GM12864 (cell line): ENCODE data around the gene FMN1.

Source experiments
- DNase-seq: peaks from one replicate; pipeline ENCODE4 v3.0.0-alpha.2; 2011; ENCODE audit warnings: low read depth
- H3K4me3 ChIP-seq: 2 replicates; pipeline ENCODE4 v1.5.1; 2011; ENCODE audit warnings: mild to moderate bottlenecking, low read depth, low read length, control low read depth
- CTCF ChIP-seq: IDR thresholded peaks from 2 replicates; pipeline ENCODE4 v1.5.1; 2011; ENCODE audit warnings: low read depth, mild to moderate bottlenecking, moderate library complexity, low read length, control low read depth, inconsistent platforms; ENCODE audit errors: missing control alignments

FMN1 gene

GRCh38 chr15:33032053-33032452, 162.5 kb downstream of the FMN1 start:
- TF ChIP-seq CTCF = no peak
- no peak overlapping the region for H3K4me3 ChIP-seq
- DNase-seq = no peak

- DNase-seq = no peak
- TF ChIP-seq CTCF = no peak
- H3K4me3 ChIP-seq = no peak overlapping the region
These were observed 163.1 kb downstream of the FMN1 start for GRCh38 chr15:33031324-33031821.

GRCh38 chr15:33030315-33030714, 164.2 kb downstream of the FMN1 start:
- no peak for TF ChIP-seq CTCF
- DNase-seq = no peak
- H3K4me3 ChIP-seq = no peak overlapping the region

- no peak for DNase-seq
- no peak for TF ChIP-seq CTCF
- H3K4me3 ChIP-seq = no peak overlapping the region
These were observed 165.3 kb downstream of the FMN1 start for GRCh38 chr15:33029109-33029652.

GRCh38 chr15:33028495-33028894, 166.0 kb downstream of the FMN1 start:
- no peak for TF ChIP-seq CTCF
- DNase-seq = no peak
- H3K4me3 ChIP-seq = no peak overlapping the region

GRCh38 chr15:33027306-33028035, 167.0 kb downstream of the FMN1 start:
- no peak for TF ChIP-seq CTCF
- DNase-seq = no peak
- H3K4me3 ChIP-seq = no peak overlapping the region

- H3K4me3 ChIP-seq = no peak overlapping the region
- DNase-seq = no peak
- no peak for TF ChIP-seq CTCF
These were observed 167.9 kb downstream of the FMN1 start for GRCh38 chr15:33026614-33027013.
